Cardiac muscle cell (in vitro differentiated cells and primary cell): ENCODE results near the gene PATE4. TPM values are rescaled to one million over a fixed set of nuclear protein-coding genes. Genes with fewer than 3 reads are reported as not detected.

Experiments used
- DNase-seq, 2 donors: peaks; one replicate each; pipeline versions ENCODE4 v3.0.0 to v3.0.0-alpha.2; 2010 to 2017; ENCODE audit warnings: low read depth in 1 of 2, low spot score in 1 of 2
- H3K27ac ChIP-seq: fragments of 200-600 bp; sonication (generic); 2 replicates; pipeline ENCODE4 v1.5.1; 2016
- H3K27me3 ChIP-seq: fragments of 200-600 bp; sonication (generic); 2 replicates; pipeline ENCODE4 v1.6.0; 2016; ENCODE audit warnings: control low read depth
- H3K36me3 ChIP-seq: fragments of 200-600 bp; sonication (generic); 2 replicates; pipeline ENCODE4 v1.5.1; 2016; ENCODE audit warnings: control low read depth
- H3K4me1 ChIP-seq: fragments of 200-600 bp; sonication (generic); 2 replicates; pipeline ENCODE4 v1.8.1; 2017; ENCODE audit warnings: low read depth, mild to moderate bottlenecking, mixed run types
- H3K4me3 ChIP-seq: fragments of 200-600 bp; sonication (generic); 2 replicates; pipeline ENCODE4 v1.5.1; 2016; ENCODE audit warnings: mild to moderate bottlenecking
- H3K9me3 ChIP-seq: fragments of 200-600 bp; sonication (generic); 2 replicates; pipeline ENCODE4 v1.5.1; 2017; ENCODE audit warnings: low read depth, mild to moderate bottlenecking, control low read depth
- CTCF ChIP-seq: IDR thresholded peaks from 2 replicates; pipeline ENCODE4 v1.5.1; 2012; ENCODE audit warnings: low read depth, mild to moderate bottlenecking, low read length
- polyA plus RNA-seq: library from polyadenylated mRNA; unstranded; fragments of >200 nt; fragmentation: Nextera tagmentation; extraction: Ambion mirVana; gene quantifications from 2 replicates; pipeline ENCODE4 v1.2.1, GENCODE V29; 2016
- total RNA-seq: library from RNA; depleted of rRNA; stranded (reverse); fragments of >200 nt; gene quantifications from 2 replicates; pipeline ENCODE4 v1.2.3, GENCODE V29; 2016

PATE4 gene
- total and polyA plus RNA-seq, 2 experiments from 2014 or later = not detected

- no peak overlapping the region for H3K27ac ChIP-seq
- H3K36me3 ChIP-seq = no peaks in the 10 kb centered on the region
- H3K27me3 ChIP-seq = no peaks in the 10 kb centered on the region
- no peak for TF ChIP-seq CTCF
- no peaks in the 10 kb centered on the region for H3K4me1 ChIP-seq
- H3K9me3 ChIP-seq = no peaks in the 10 kb centered on the region
- no peak overlapping the region for H3K4me3 ChIP-seq
- no peak for DNase-seq
These were observed 48.2 kb downstream of the PATE4 start for GRCh38 chr11:125881291-125881690.

GRCh38 chr11:125883375-125883774, 50.3 kb downstream of the PATE4 start:
- Histone ChIP-seq H3K36me3 (no peaks in the 10 kb centered on the region), H3K27ac (no peak overlapping the region), H3K27me3 (no peaks in the 10 kb centered on the region), H3K4me1 (no peaks in the 10 kb centered on the region), H3K4me3 (no peak overlapping the region), H3K9me3 (no peaks in the 10 kb centered on the region)
- DNase-seq = no peak
- TF ChIP-seq CTCF = no peak

- H3K4me3 ChIP-seq = no peak overlapping the region
- H3K27me3 ChIP-seq = no peaks in the 10 kb centered on the region
- TF ChIP-seq CTCF = no peak
- peak in 1 of 2 donors; percentile 42 for DNase-seq
- no peaks in the 10 kb centered on the region for H3K4me1 ChIP-seq
- no peaks in the 10 kb centered on the region for H3K36me3 ChIP-seq
- no peaks in the 10 kb centered on the region for H3K9me3 ChIP-seq
- H3K27ac ChIP-seq = no peak overlapping the region
These were observed 53.9 kb downstream of the PATE4 start for GRCh38 chr11:125886997-125887372.

- peak; percentile 77 to 99 for DNase-seq
These were observed 54.5 kb downstream of the PATE4 start, which contains the start of gene HYLS1 for GRCh38 chr11:125887373-125888324. TSS of gene HYLS1 (plus strand) at chr11:125887668. CDS start at chr11:125899369, 11,701 bp downstream.

More at GRCh38 chr11:125887373-125888324, 54.5 kb downstream of the PATE4 start, which contains the start of gene HYLS1:
- Histone ChIP-seq H3K4me3 (peak within 1 kb of the TSS; percentile 48), H3K27me3 (no peaks in the 10 kb centered on the region), H3K4me1 (no peaks in the 10 kb centered on the region), H3K9me3 (no peaks in the 10 kb centered on the region), H3K27ac (peak within 1 kb of the TSS; percentile 36), H3K36me3 (no peaks in the 10 kb centered on the region)
- peak; percentile 10 for TF ChIP-seq CTCF

Other genes with a start within 250 kb of the PATE4 start
- 65.5 and 78.5 TPM in 2 replicates for gene STT3A, start 240.5 kb upstream of the PATE4 start, total RNA-seq
- 117 and 130 TPM in 2 replicates for gene STT3A, start 240.5 kb upstream of the PATE4 start, polyA plus RNA-seq
- gene CHEK1, start 208.2 kb upstream of the PATE4 start, total RNA-seq = 12.6 and 19.1 TPM in 2 replicates
- 11.4 and 15.6 TPM in 2 replicates for gene CHEK1, start 208.2 kb upstream of the PATE4 start, polyA plus RNA-seq
- not detected in 2 replicates for gene ACRV1, start 152.5 kb upstream of the PATE4 start, total RNA-seq
- gene ACRV1, start 152.5 kb upstream of the PATE4 start, polyA plus RNA-seq = 0.16 and 0.30 TPM in 2 replicates
- gene PATE1, start 87.0 kb upstream of the PATE4 start, total RNA-seq = not detected in 2 replicates
- gene PATE1, start 87.0 kb upstream of the PATE4 start, polyA plus RNA-seq = not detected in 2 replicates
- gene PATE2, start 54.5 kb upstream of the PATE4 start, total RNA-seq = 0.11 TPM in 1 of 2 replicates, not detected in the other
- not detected in 2 replicates for gene PATE2, start 54.5 kb upstream of the PATE4 start, polyA plus RNA-seq
- gene PATE3, start 45.2 kb upstream of the PATE4 start, total RNA-seq = not detected in 2 replicates
- not detected in 2 replicates for gene PATE3, start 45.2 kb upstream of the PATE4 start, polyA plus RNA-seq
- gene HYLS1, start 54.4 kb downstream of the PATE4 start, total RNA-seq = 2.2 and 3.3 TPM in 2 replicates
- 4.8 and 5.3 TPM in 2 replicates for gene HYLS1, start 54.4 kb downstream of the PATE4 start, polyA plus RNA-seq
- 10.1 and 11.4 TPM in 2 replicates for gene PUS3, start 69.9 kb downstream of the PATE4 start, total RNA-seq
- gene PUS3, start 69.9 kb downstream of the PATE4 start, polyA plus RNA-seq = 13.0 and 15.2 TPM in 2 replicates
- 4.9 and 7.5 TPM in 2 replicates for gene DDX25, start 71.2 kb downstream of the PATE4 start, total RNA-seq
- 6.1 and 18.9 TPM in 2 replicates for gene DDX25, start 71.2 kb downstream of the PATE4 start, polyA plus RNA-seq
- gene VSIG10L2, start 112.7 kb downstream of the PATE4 start, total RNA-seq = not detected in 2 replicates
- not detected in 2 replicates for gene VSIG10L2, start 112.7 kb downstream of the PATE4 start, polyA plus RNA-seq
- 13.3 and 17.3 TPM in 2 replicates for gene CDON, start 229.6 kb downstream of the PATE4 start, total RNA-seq
- gene CDON, start 229.6 kb downstream of the PATE4 start, polyA plus RNA-seq = 5.5 and 5.7 TPM in 2 replicates